GM19239 (cell line): ENCODE results near the gene MCOLN1.
A peak's percentile ranks its signal among the peaks of the same experiment; 100 is the strongest.

Experiments used
- DNase-seq: peaks from one replicate; pipeline ENCODE4 v3.0.0; 2011; ENCODE audit warnings: low spot score; ENCODE audit not compliant: insufficient read length
- FAIRE-seq: peaks from 2 replicates; lab custom pipeline; 2011; peaks lifted over from hg19 to GRCh38; lab: Jason Lieb, UNC

MCOLN1 gene

GRCh38 chr19:7500811-7501450, 21.5 kb upstream of the MCOLN1 start:
- DNase-seq, result no peak
- no peak for FAIRE-seq

- DNase-seq (no peak), FAIRE-seq (no peak)
Measured at GRCh38 chr19:7502552-7502951, 19.9 kb upstream of the MCOLN1 start.

GRCh38 chr19:7504684-7505083, 17.7 kb upstream of the MCOLN1 start:
- no peak for DNase-seq
- no peak for FAIRE-seq

GRCh38 chr19:7505288-7505681, 17.1 kb upstream of the MCOLN1 start:
- DNase-seq (no peak), FAIRE-seq (no peak)

GRCh38 chr19:7505682-7506384, 16.6 kb upstream of the MCOLN1 start:
- no peak for FAIRE-seq
- DNase-seq, result no peak

DNA sequence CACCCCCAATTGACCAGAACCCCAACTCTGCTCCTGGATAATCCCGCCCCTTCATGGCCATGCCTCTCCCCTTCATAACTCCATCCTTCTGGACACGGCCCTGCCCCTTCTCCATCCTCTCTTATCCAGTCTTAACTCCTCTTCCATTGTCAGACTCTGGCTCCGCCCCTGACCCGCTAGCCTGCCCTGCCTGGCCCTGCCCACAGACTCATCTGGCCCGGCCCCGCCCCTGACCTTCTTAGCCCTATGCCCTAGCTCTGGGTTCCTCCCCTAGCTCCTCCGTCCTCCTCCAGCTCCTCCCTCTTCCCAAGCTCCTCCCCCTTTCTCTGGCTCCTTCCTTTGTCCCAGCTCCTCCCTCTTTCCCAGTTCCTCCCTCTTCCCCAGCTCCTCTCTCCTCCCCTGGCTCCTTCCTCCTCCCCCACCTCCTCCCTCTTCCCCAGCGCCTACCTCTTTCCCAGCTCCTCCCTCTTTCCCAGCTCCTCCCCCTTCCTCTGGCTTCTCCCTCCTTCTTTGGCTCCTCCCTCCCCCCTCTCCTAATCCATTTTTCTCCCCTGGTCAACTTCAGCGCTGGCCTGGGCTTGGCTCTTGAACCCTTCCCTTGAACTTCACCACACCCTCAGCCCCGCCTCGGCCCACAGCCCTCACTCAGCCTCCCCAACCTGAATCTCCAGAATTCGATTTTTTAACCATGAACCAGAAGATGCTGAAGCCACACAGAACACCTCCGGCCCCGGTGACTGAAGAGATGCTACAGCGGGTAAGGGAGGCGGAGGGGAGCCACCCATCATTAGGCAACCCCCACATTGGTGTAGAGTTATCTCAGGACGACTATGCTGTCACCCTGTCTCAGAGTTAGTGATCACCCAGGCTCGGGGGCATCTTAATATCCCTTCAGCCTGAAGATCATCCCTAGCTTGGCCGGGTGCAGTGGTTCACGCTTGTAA, 15.8 kb upstream of the MCOLN1 start:
- FAIRE-seq (no peak), DNase-seq (no peak)

GRCh38 chr19:7507884-7508283, 14.5 kb upstream of the MCOLN1 start:
- DNase-seq (no peak), FAIRE-seq (no peak)

- no peak for DNase-seq
- FAIRE-seq, result no peak
Measured at GRCh38 chr19:7509625-7510024, 12.8 kb upstream of the MCOLN1 start.

DNA sequence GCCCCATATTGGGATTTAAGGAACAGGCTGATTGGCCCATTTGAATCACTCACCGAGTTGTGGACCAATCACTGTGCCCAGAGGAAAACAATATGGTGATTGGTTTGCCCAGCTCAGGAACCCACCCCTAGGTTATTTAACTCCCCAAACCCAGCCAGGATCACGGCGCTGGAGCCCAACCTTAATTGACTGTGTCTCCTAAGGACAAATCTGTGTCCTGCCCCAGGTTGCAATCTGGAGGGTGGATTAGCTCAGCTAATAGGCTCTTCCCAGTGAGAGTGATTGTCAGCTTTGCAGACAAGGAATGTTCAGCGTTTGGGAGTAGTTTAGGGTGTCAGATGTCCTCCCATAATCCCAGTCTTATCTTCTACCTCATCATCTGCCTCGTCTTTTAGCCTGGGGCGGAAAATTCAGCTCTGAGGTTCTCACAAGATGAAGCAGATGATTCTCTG, 10.0 kb upstream of the MCOLN1 start:
- FAIRE-seq, result no peak
- no peak for DNase-seq

GRCh38 chr19:7513809-7514642, 8.4 kb upstream of the MCOLN1 start:
- no peak for FAIRE-seq
- no peak for DNase-seq

DNA sequence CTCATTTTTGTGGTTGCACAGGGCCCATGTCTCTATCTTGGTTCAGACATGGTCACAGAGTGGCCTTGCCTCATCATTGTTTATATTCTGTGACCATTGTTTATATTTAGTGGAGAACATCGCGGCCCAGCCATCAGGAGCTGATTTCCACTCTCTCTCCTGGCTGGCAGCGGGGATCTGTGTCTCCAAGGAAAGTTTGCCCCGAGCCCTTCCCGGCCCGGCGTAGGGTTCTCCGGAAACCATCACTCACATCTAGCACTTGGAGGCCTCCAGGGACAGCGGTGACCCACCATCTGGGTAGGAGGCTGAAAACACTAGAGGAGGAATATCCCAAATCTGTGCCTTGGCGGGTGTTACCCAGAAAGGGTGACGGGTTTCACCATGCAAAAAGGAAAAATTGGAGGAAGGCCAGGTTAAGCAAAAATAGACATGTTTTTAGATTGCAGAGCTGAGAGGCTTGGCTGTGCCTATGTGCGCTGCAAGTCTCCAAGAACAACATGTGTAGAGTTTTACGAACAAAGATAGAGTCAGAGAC, 7.2 kb upstream of the MCOLN1 start:
- DNase-seq (no peak), FAIRE-seq (no peak)

DNA sequence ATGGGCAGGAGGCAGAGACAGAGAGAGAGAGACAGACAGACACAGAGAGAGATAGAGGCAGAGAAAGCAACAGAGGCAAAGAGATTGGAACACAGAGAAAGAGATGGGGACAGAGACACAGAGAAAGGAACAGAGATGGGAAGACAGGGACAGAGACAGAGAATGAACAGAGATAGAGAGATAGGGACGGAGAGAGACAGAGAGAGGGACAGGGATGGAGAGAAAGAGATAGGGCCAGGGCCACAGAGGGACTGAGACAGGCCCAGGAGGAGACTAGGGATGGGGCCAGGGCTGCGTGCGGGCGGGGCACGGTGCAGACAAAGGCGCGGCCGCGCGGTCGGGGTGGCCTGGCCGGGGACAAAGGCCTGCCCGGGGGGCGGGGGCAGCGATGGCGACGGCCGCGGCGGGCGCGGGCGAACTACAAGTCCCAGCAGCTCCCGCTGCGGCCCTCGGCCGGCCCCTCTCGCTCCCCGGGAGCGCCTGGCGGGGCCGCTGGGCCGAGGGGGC, 6.7 kb upstream of the MCOLN1 start, which contains the start of gene ZNF358:
Gene ZNF358 (plus strand): TSS at position 459 of the 507 bp plus-strand sequence. CDS start 3,140 bp downstream, outside the sequence.
- FAIRE-seq (no peak), DNase-seq (peak; percentile 98)

GRCh38 chr19:7516333-7516732, 6.1 kb upstream of the MCOLN1 start:
- FAIRE-seq, result no peak
- DNase-seq, result no peak

- no peak for DNase-seq
- no peak for FAIRE-seq
Measured at GRCh38 chr19:7516878-7517277, 5.5 kb upstream of the MCOLN1 start.

- DNase-seq, result no peak
- FAIRE-seq, result no peak
Measured at GRCh38 chr19:7519361-7520130, 2.9 kb upstream of the MCOLN1 start.

GRCh38 chr19:7520131-7521051, 2.0 kb upstream of the MCOLN1 start:
- no peak for FAIRE-seq
- no peak for DNase-seq

GRCh38 chr19:7521551-7522071, 813 bp upstream of the MCOLN1 start:
- DNase-seq (no peak), FAIRE-seq (no peak)
